A549 treated with AZD2906 at 1 μM for 4 hours (cell line): Measurements from ENCODE around the gene PLPP3. TPM values are rescaled to one million over a fixed set of nuclear protein-coding genes. Genes with fewer than 3 reads are reported as not detected.

Experiments used
- total RNA-seq: library from RNA; stranded (reverse); fragments of 200-300 nt; extraction: Qiagen RNA extraction; gene quantifications from 5 replicates; pipeline ENCODE4 v1.2.3, GENCODE V29; 2022

The PLPP3 gene
- 23.4 to 30.0 TPM (median 26.4 TPM) in 5 replicates for total RNA-seq

DNA sequence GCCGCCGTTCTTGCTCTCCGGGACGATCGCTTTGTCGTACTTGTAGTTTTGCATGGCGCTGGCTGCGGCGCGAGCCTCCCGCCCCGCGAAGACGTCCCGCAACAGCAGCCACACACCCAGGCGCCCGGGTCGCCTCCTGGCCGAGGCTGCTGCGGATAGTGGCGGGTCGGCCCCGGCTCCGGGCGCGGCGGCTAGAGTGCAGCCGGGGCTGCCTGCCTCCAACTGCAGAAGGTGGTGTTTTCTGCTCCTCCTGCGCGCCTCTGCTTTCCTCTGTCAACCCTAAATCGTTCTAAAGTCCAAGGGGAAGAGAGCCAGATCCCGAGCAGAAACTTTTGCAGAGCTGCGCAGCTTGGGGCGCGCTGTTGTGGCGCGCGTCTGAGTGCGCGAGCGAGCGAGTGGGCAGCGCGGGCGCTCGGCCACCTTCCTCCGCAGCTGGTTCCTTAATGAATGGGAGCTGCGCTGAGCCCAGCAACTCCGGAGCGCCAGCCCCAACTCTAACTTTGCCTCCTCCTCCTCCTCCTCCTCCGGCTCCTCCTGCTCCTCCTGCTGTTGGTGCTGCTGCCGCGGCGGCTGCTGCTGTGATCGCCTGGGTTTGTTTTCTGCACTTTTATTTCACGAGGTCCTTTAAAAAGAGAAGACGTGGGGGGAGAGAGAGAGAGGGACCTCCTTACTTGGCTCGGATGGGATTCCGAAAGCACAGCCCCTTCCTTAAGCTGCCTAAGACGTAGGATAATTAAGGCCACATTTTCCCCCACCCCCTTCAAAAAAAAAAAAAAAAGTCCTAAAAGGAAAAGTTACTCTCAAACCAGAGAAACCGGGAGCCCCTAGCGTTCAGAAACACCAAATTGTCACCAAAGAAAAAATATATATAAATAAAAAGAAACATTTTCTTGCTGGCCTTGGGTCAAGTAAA is at the start of gene PLPP3:
PLPP3 (minus strand) TSS at position 601 of the 913 bp plus-strand sequence; CDS start at position 54, 547 bp downstream.

Other genes starting within 250 kb of the PLPP3 start
- 1.5 to 2.0 TPM (median 1.9 TPM) in 5 replicates for gene PRKAA2, start 65.8 kb upstream of the PLPP3 start, total RNA-seq
- not detected in 5 replicates for gene FYB2, start 239.8 kb upstream of the PLPP3 start, total RNA-seq